T-cell (primary cell): ENCODE data around the gene PIK3AP1. TPM values are rescaled to one million over a fixed set of nuclear protein-coding genes. Genes with fewer than 3 reads are reported as not detected.

Experiments
- ATAC-seq, 4 experiments: fragments of 200-7000 bp in 3 of 4; fragments of 150-1000 bp in 1 of 4; cut with Tn5 transposase; replicated peaks in 1 of 4; 1 replicate in 3 of 4; 2 replicates in 1 of 4; pipeline ENCODE4 v1.10.0; 2021; ENCODE audit warnings: moderate library complexity in 3 of 4, mild to moderate bottlenecking in 2 of 4, moderate number of reproducible peaks in 1 of 4
- CTCF ChIA-PET, 2 donors: fragments of 300-600 bp; sonication (Branson Sonifier 250); formaldehyde crosslinking; loops; one replicate each; lab custom pipeline; 2022; ENCODE audit warnings: antibody characterized with exemption in 2 of 2; lab: Charles Lee
- POLR2A ChIA-PET, 2 donors: fragments of 300-600 bp; sonication (Branson Sonifier 250); formaldehyde crosslinking; loops; one replicate each; lab custom pipeline; 2022; ENCODE audit warnings: antibody characterized with exemption in 2 of 2; lab: Charles Lee
- DNase-seq, 35 experiments: peaks; one replicate each; pipeline versions ENCODE4 v3.0.0 to v3.0.0-alpha.2; 2013 to 2023
- H3K27ac ChIP-seq: one replicate; pipeline ENCODE4 v1.5.1; 2013; ENCODE audit warnings: low read length
- H3K27me3 ChIP-seq, 2 experiments: replicated peaks in 1 of 2; 1 replicate in 1 of 2; 2 replicates in 1 of 2; pipeline versions ENCODE4 v1.6.1 to v1.7.0; 2013; ENCODE audit warnings: low read length in 1 of 2, mixed read lengths in 1 of 2; ENCODE audit not compliant: control insufficient read depth in 2 of 2, insufficient read depth in 2 of 2; ENCODE audit errors: extremely low read depth in 1 of 2
- H3K36me3 ChIP-seq, 2 donors: 1 replicate in 1 of 2; 2 replicates in 1 of 2; pipeline versions ENCODE4 v1.6.1 to v1.7.0; 2013; ENCODE audit warnings: low read length in 1 of 2; ENCODE audit not compliant: control insufficient read depth in 2 of 2, insufficient read depth in 1 of 2; ENCODE audit errors: extremely low read depth in 1 of 2
- H3K4me1 ChIP-seq, 2 experiments: 1 replicate in 1 of 2; 2 replicates in 1 of 2; pipeline versions ENCODE4 v1.6.1 to v1.7.0; 2013; ENCODE audit warnings: low read length in 2 of 2, mixed read lengths in 1 of 2; ENCODE audit not compliant: insufficient read depth in 2 of 2, control insufficient read depth in 1 of 2; ENCODE audit errors: extremely low read depth in 1 of 2
- H3K4me3 ChIP-seq, 2 donors: 1 replicate in 1 of 2; 2 replicates in 1 of 2; pipeline versions ENCODE4 v1.5.1 to v1.7.0; 2013; ENCODE audit warnings: mild to moderate bottlenecking in 2 of 2, low read length in 1 of 2, moderate library complexity in 1 of 2; ENCODE audit not compliant: control insufficient read depth in 1 of 2; ENCODE audit errors: extremely low read depth in 1 of 2
- H3K9me3 ChIP-seq: 2 replicates; pipeline ENCODE4 v1.7.0; 2013
- H3K27ac Mint-ChIP-seq, 2 donors: one replicate each; pipeline ENCODE4 v1.8.0; 2020 to 2021; ENCODE audit warnings: mild to moderate bottlenecking in 2 of 2, mixed read lengths in 2 of 2
- H3K27me3 Mint-ChIP-seq, 2 donors: one replicate each; pipeline ENCODE4 v1.8.0; 2021 to 2022; ENCODE audit warnings: mixed read lengths in 2 of 2
- H3K36me3 Mint-ChIP-seq: one replicate; pipeline ENCODE4 v1.8.0; 2021; ENCODE audit warnings: mixed read lengths
- H3K4me1 Mint-ChIP-seq, 3 donors: one replicate each; pipeline ENCODE4 v1.8.0; 2020 to 2022; ENCODE audit warnings: mixed read lengths in 3 of 3, mild to moderate bottlenecking in 1 of 3
- H3K4me3 Mint-ChIP-seq, 3 donors: one replicate each; pipeline ENCODE4 v1.8.0; 2020 to 2022; ENCODE audit warnings: mild to moderate bottlenecking in 3 of 3, mixed read lengths in 3 of 3, moderate library complexity in 3 of 3
- H3K9me3 Mint-ChIP-seq, 3 donors: one replicate each; pipeline ENCODE4 v1.8.0; 2020 to 2022; ENCODE audit warnings: mixed read lengths in 3 of 3
- WGBS: methylation state at CpG from one replicate; pipeline ENCODE4 v1.1.5; 2013; ENCODE audit warnings: missing lambda C conversion rate; ENCODE audit not compliant: insufficient coverage; 5-methylcytosine and 5-hydroxymethylcytosine counted together
- total RNA-seq, 35 experiments: library from RNA in 6 of 35; stranded (reverse) in 6 of 35; fragments of 120-200 nt in 1 of 35; gene quantifications; one replicate each; pipeline versions ENCODE4 v1.2.1 to v1.2.4 and lab custom pipeline; 2013 to 2026

PIK3AP1 gene
- total RNA-seq, 5 donors from 2014 or later (not counting 1 experiment from before 2014, with no cell fraction given): 4.9 to 9.5 (median 7.9) TPM

DNA sequence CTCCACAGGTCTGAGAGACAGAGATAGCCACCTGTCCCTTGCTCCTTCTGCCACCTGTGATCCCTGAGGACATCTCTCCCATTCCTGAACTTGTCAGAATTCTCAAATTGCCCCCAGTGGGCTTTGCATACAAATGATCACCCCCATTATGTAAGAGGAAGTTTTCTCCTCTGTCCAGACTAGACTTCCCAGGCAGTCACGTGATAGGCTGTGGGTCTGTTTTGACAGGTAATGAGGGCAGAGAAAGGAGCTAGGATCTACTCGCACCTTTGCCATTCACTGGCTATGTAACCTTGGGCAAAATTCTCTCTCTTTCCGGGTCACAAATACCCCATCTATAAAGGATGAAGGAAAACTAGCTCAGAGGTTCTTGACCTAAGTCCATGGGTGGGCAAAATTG lies 112.1 kb downstream of the PIK3AP1 start:
- Mint-ChIP-seq H3K27ac (no peak overlapping the region), H3K4me3 (no peak overlapping the region), H3K27me3 (no peaks in the 10 kb centered on the region), H3K9me3 (no peaks in the 10 kb centered on the region), H3K36me3 (no peaks in the 10 kb centered on the region), H3K4me1 (peaks cover 11 to 15% (median 12%) of the 10 kb centered on the region in 3 donors)
- no peak for DNase-seq
- ATAC-seq: no peak
- POLR2A ChIA-PET: no interaction called here
- Histone ChIP-seq H3K36me3 (no peaks in the 10 kb centered on the region), H3K9me3 (no peaks in the 10 kb centered on the region), H3K4me3 (no peak overlapping the region), H3K27ac (no peak overlapping the region), H3K4me1 (peaks cover 0 to 16% of the 10 kb centered on the region in 2 experiments), H3K27me3 (no peaks in the 10 kb centered on the region)
- WGBS: no CpG with 5 or more reads among the region's 3 CpGs
- CTCF ChIA-PET: no interaction called here

DNA sequence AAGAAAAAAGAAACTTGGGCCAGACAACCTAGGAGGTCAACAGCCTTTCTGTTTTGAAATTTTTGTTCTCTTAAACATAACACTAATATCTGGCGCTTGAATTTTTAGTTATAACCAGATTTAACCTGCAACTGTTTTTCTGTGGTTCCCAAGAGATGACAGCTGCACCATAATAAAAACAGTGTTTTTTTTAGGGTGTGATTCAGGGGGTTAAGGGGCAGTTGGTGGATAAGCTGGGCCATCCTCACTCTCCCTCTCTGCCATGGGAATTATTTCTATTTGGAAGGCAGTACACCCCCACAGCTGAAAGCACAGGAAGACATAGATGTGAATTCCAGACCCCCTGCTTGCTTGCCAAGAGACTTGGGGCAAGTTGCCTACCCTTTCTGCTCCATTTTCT lies 113.4 kb downstream of the PIK3AP1 start:
- no peaks in the 10 kb centered on the region for H3K36me3 Mint-ChIP-seq
- peaks cover 0 to 16% of the 10 kb centered on the region in 2 experiments for H3K4me1 ChIP-seq
- ChIA-PET CTCF (no interaction called here), POLR2A (no interaction called here)
- no peak overlapping the region for H3K4me3 ChIP-seq
- H3K4me1 Mint-ChIP-seq: peaks cover 11 to 15% (median 12%) of the 10 kb centered on the region in 3 donors
- H3K27ac Mint-ChIP-seq: no peak overlapping the region
- no peak overlapping the region for H3K4me3 Mint-ChIP-seq
- H3K36me3 ChIP-seq: no peaks in the 10 kb centered on the region
- no peaks in the 10 kb centered on the region for H3K27me3 Mint-ChIP-seq
- DNase-seq (no peak), ATAC-seq (no peak)
- H3K27me3 ChIP-seq: no peaks in the 10 kb centered on the region
- no peaks in the 10 kb centered on the region for H3K9me3 ChIP-seq
- no peaks in the 10 kb centered on the region for H3K9me3 Mint-ChIP-seq
- WGBS: no CpG with 5 or more reads among the region's 1 CpG
- H3K27ac ChIP-seq: no peak overlapping the region

DNA sequence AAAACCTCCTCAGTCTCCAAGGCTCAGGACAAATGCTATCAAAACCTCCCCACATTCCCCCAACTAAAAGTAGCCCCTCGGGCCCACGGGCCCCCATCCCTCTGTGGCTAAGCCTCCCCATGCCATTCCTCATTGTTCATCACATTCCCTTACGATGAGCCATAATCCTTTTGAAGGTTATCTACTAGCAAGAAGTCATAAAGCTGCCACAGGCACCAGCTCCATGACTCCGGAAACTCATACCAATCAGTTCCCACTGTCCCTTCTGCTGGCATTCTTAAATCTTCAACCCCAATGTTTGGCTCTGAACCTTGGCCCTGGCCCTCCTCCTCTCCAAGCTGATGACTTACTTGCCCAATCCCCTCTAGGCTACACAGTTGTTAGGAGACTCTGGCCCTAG lies 114.1 kb downstream of the PIK3AP1 start:
- peaks cover 0 to 15% of the 10 kb centered on the region in 2 experiments for H3K4me1 ChIP-seq
- 97% methylated on average over 4 of the region's 4 CpGs for WGBS
- no peak overlapping the region for H3K27ac ChIP-seq
- no peak overlapping the region for H3K27ac Mint-ChIP-seq
- no peak overlapping the region for H3K4me3 ChIP-seq
- H3K36me3 Mint-ChIP-seq: no peaks in the 10 kb centered on the region
- H3K9me3 ChIP-seq: no peaks in the 10 kb centered on the region
- CTCF ChIA-PET: no interaction called here
- ATAC-seq (no peak), DNase-seq (no peak)
- H3K27me3 Mint-ChIP-seq: no peaks in the 10 kb centered on the region
- no peaks in the 10 kb centered on the region for H3K27me3 ChIP-seq
- no peak overlapping the region for H3K4me3 Mint-ChIP-seq
- peaks cover 10 to 12% (median 12%) of the 10 kb centered on the region in 3 donors for H3K4me1 Mint-ChIP-seq
- no peaks in the 10 kb centered on the region for H3K9me3 Mint-ChIP-seq
- POLR2A ChIA-PET: no interaction called here
- no peaks in the 10 kb centered on the region for H3K36me3 ChIP-seq

DNA sequence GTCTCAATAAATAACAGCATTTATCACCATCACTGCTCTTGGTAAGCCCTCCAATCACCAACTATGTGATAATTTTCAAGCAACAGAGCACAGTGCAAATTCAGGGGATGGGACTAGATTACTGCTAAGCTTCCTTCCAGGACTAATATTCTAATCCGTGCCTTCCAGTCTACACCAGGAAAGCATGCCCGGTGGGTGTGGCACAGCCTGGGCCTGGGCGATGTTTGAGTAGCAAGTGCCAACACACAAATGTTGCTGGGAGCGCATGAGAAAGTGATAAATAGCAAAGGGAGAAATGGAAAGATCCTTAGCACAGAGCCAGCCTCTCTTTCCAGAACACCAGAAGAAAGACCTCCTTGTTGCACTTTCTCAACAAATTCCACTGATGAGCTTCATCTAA lies 120.0 kb downstream of the PIK3AP1 start:
- DNase-seq: no peak
- Histone ChIP-seq H3K9me3 (no peaks in the 10 kb centered on the region), H3K36me3 (no peaks in the 10 kb centered on the region), H3K27ac (no peak overlapping the region), H3K4me1 (no peaks in the 10 kb centered on the region), H3K27me3 (no peaks in the 10 kb centered on the region), H3K4me3 (no peak overlapping the region)
- Mint-ChIP-seq H3K4me3 (no peak overlapping the region), H3K4me1 (no peaks in the 10 kb centered on the region), H3K9me3 (no peaks in the 10 kb centered on the region), H3K36me3 (peaks cover 2% of the 10 kb centered on the region), H3K27ac (no peak overlapping the region), H3K27me3 (no peaks in the 10 kb centered on the region)
- ChIA-PET CTCF (no interaction called here), POLR2A (no interaction called here)
- 100% methylated on average over 1 of the region's 4 CpGs for WGBS
- no peak for ATAC-seq

DNA sequence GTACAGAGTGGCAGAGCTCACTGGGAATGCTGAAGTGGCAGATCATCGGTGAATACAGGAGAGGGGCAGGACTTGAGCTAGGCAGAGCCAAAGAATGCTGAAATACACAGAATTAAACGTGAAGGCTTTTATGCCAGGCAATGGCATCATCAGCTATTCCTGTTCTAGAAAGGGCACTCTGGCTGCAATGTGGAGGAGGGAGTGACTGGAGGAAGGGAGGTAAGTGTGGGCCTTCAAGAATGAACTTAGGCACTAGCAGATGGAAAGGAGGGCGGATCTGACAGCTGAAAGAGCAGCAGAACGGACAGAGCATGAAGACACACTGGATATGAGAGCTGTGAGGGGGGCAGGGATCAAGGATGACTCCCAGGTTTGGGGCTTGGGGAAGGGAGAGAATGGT lies 121.5 kb downstream of the PIK3AP1 start:
- POLR2A ChIA-PET: no interaction called here

DNA sequence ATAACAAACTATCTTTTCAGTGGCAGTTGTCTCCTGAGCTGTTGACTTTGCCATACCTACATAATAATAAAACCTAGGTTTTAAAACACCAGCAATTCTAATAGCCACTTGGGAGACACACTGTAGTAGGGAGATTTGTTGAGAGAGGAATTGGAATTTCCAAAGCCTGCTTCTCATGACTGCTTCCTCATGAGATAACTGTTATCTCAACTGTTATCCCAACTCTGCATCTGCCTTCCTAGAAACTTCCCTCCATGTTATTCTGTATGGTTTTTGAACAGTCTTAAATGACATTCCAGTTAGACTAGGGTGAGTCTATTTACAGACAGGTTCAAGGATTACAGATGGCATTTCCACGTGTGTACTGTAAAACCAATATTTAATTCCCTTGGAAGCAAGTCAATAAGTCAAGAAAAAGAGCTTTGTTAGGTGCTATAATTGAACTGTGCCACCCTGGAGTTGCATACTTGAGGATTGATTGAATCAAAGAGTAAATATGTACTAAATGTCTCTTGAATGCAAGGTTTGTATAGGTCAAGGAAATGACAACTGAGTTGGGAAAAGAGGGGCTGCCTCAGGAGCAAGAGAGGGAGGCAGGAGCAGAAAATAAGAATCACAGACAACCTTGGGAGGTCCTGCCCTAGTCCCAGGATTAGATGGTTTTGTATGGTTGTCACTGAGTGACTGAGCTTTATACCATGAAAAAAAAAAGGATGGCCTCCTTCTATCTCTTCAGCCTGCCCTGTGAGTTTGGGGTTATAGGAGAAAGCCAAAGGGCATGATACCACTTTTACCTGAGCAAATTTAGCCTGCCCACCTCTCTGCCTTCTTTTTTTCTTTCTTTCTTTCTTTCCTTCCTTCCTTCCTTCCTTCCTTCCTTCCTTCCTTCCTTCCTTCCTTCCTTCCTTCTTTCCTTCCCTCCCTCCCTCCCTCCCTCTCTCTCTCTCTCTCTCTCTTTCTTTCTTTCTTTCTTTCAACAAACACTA lies 123.6 kb downstream of the PIK3AP1 start:
- DNase-seq: no peak
- no peak overlapping the region for H3K4me3 Mint-ChIP-seq
- Histone ChIP-seq H3K27ac (no peak overlapping the region), H3K4me1 (peaks cover 0 to 4% of the 10 kb centered on the region in 2 experiments), H3K27me3 (no peaks in the 10 kb centered on the region), H3K9me3 (no peaks in the 10 kb centered on the region), H3K36me3 (no peaks in the 10 kb centered on the region), H3K4me3 (no peak overlapping the region)
- peaks cover 0 to under 1% of the 10 kb centered on the region in 2 donors for H3K27me3 Mint-ChIP-seq
- ATAC-seq: no peak
- ChIA-PET POLR2A (no interaction called here), CTCF (no interaction called here)
- no peaks in the 10 kb centered on the region for H3K9me3 Mint-ChIP-seq
- WGBS: 80% methylated on average over 1 of the region's 1 CpG
- peaks cover 7% of the 10 kb centered on the region for H3K36me3 Mint-ChIP-seq
- peaks cover 4 to 7% (median 4%) of the 10 kb centered on the region in 3 donors for H3K4me1 Mint-ChIP-seq
- no peak overlapping the region for H3K27ac Mint-ChIP-seq

More for the DNA sequence above, 121.5 kb downstream of the PIK3AP1 start:
- ATAC-seq (no peak), DNase-seq (no peak)
- CTCF ChIA-PET: no interaction called here
- no peaks in the 10 kb centered on the region for H3K27me3 Mint-ChIP-seq
- H3K36me3 ChIP-seq: no peaks in the 10 kb centered on the region
- H3K27ac ChIP-seq: no peak overlapping the region
- H3K9me3 ChIP-seq: no peaks in the 10 kb centered on the region
- H3K4me3 Mint-ChIP-seq: no peak overlapping the region
- no peaks in the 10 kb centered on the region for H3K27me3 ChIP-seq
- H3K27ac Mint-ChIP-seq: no peak overlapping the region
- no peak overlapping the region for H3K4me3 ChIP-seq
- H3K4me1 ChIP-seq: no peaks in the 10 kb centered on the region
- peaks cover 7% of the 10 kb centered on the region for H3K36me3 Mint-ChIP-seq
- H3K4me1 Mint-ChIP-seq: no peaks in the 10 kb centered on the region
- 89% methylated on average over 4 of the region's 4 CpGs for WGBS
- no peaks in the 10 kb centered on the region for H3K9me3 Mint-ChIP-seq
